ENCODE data around the gene PFKM.

- no peak for TF ChIP-seq POLR2A (IDR thresholded peaks at IDR 0.05; ENCODE audit: low read length)
- TF ChIP-seq GATA1 (IDR thresholded peaks at IDR 0.05; ENCODE audit: low read depth, low read length), result no peak
Measured at GRCh38 chr12:48157889-48158370, 38.8 kb downstream of the PFKM start.

Data from erythroblast (primary cell).